Vagina (tissue), 2 donors: ENCODE measurements around the gene GPR55.

ENCODE experiments used
- POLR2A ChIP-seq, 2 donors: fragments of 450-650 bp; IDR thresholded peaks; one replicate each; pipeline ENCODE4 v1.6.1; 2017; ENCODE audit warnings: antibody characterized with exemption in 2 of 2, mild to moderate bottlenecking in 2 of 2, moderate library complexity in 2 of 2
- TF ChIP-seq, protein P1 (sequence below), 3 experiments: fragments of 450-650 bp in 2 of 3; fragments of 200-600 bp in 1 of 3; sonication (generic) in 1 of 3; IDR thresholded peaks; one replicate each; pipeline ENCODE4 v1.5.1; 2017 to 2019; ENCODE audit warnings: antibody characterized with exemption in 3 of 3, mild to moderate bottlenecking in 2 of 3, moderate library complexity in 2 of 3

DNA sequence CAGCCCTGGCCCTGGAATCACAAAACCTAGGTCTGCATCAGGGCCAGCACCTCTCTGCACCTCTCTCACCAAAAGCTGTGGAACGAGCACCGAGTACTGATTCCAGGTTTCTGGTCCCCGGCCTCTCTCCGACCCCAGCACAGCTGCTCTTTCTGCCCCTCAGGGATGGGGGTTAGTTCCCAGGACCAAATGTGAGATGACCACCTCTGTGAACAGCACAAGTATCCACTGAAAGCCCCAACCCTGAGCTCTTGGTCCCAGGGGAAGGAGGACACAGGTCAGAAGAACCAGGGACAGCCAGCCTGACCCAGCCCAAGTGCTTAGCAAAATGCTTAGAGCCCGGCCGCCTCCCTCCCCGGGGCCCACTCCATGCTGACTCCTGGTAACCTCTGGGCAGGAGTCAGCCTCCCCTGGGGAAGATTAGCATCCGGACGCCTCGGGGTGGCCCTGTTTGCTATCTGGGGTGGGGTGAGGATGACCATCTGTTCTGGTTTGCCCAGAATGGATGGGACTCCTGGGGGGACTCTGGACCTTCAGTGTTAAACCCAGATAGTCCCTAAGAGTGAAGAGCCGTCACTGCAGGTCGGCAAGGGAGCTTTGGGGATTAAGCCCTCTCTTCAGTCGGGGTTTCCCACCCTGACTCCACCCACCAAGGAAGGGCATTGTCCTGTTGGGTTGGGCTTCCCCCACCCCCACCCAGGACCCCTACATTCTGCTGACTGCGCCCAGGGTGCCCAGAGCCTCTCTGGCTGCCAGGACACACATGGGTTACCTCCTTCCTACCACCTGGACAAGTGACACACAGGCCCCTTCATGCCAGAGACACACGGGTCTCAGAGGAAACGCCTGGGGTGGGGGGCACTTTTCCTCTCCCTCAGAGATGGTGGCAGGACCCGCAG, 9.4 kb upstream of the GPR55 start:
- TF ChIP-seq, protein P1, sequence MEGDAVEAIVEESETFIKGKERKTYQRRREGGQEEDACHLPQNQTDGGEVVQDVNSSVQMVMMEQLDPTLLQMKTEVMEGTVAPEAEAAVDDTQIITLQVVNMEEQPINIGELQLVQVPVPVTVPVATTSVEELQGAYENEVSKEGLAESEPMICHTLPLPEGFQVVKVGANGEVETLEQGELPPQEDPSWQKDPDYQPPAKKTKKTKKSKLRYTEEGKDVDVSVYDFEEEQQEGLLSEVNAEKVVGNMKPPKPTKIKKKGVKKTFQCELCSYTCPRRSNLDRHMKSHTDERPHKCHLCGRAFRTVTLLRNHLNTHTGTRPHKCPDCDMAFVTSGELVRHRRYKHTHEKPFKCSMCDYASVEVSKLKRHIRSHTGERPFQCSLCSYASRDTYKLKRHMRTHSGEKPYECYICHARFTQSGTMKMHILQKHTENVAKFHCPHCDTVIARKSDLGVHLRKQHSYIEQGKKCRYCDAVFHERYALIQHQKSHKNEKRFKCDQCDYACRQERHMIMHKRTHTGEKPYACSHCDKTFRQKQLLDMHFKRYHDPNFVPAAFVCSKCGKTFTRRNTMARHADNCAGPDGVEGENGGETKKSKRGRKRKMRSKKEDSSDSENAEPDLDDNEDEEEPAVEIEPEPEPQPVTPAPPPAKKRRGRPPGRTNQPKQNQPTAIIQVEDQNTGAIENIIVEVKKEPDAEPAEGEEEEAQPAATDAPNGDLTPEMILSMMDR (IDR thresholded peaks at IDR 0.05), result no peak
- no peak for TF ChIP-seq POLR2A (IDR thresholded peaks at IDR 0.05)
